ENCODE measurements around the gene PEDS1.
"Not testable (repeated sequence)": the region's sequence is repeated elsewhere in the genome, so short reads cannot be mapped to it uniquely, and the experiment has no call there.

The PEDS1 gene

DNA sequence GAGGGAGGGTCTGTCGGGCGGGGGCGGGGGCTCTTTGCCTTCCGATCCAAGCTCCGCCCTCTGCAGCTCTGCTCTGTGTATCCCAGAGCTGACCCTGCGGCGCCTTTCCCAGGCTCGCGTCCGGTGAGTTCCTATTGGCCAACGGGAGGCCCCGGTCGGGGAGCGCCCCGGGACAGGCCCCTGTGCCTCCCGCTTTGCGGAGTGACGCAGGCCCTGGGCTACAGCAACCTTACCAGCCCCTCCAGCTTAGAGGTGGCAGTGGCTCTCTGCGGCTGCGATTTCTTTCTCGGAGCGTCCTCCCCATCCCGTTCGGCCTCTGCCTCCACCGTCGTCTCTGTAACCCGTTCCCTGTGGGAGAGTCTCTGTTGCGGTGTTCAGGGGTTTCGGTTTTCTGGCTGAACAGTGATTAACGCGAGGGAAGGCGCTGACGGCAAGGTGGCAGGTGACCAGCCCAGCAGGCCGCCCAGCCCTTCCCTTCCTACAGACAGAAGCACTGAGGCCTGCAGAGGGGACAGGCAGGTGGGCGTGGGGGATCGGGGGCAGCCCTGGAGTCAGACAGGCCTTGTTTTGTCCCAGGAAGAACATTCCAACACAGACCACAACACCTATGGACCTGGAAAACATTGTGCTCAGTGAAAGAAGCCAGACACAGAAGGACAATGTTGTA, 19.0 kb upstream of the PEDS1 start:
- DNase-seq (ENCODE audit: low read depth), result peak; percentile 81
- H3K4me3 ChIP-seq (replicated peaks; ENCODE audit: low read depth, low read length), result peak overlapping the region; percentile 62

DNA sequence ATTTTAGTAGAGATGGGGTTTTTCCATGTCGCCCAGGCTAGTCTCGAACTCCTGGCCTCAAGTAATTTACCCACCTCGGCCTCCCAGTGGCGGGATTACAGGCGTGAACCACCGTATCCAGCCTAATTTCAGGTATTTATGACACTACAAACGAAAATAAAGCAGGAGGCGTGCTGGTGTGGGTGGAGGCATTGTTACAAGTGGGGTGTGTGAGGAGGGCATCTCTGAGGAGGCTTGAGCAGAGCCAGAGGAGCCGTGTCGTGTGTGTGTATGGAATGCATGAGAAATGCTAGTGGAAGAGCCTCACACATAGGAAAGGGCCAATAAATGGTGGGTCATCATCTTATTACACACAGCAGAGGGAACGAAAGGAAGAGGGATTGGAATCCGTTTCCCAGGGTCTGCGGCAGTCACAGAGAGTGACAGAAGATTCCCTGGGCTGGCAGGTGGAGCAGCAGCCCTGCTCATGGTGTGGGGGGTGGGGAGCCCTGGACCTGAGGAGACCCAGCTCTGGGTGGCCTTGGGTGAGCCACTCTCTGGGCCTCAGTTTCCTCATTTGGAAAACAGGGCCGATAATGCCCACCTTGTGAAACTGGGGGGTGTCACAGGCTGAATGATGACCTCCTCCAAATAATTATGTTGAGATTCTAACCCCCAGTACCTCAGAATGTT, 17.2 kb upstream of the PEDS1 start:
- H3K4me3 ChIP-seq (replicated peaks; ENCODE audit: low read depth, low read length), result no peak overlapping the region
- no peak for DNase-seq (ENCODE audit: low read depth)
- TF ChIP-seq CTCF (IDR thresholded peaks at IDR 0.05; ENCODE audit: low read length, missing control alignments), result no peak

More for the DNA sequence above, 19.0 kb upstream of the PEDS1 start:
- no peak for TF ChIP-seq CTCF (IDR thresholded peaks at IDR 0.05; ENCODE audit: low read length, missing control alignments)

- H3K4me3 ChIP-seq (replicated peaks; ENCODE audit: low read depth, low read length), result no peak overlapping the region
- no peak for TF ChIP-seq CTCF (IDR thresholded peaks at IDR 0.05; ENCODE audit: low read length, missing control alignments)
- peak; percentile 88 for DNase-seq (ENCODE audit: low read depth)
Measured at GRCh38 chr20:50169329-50169823, 15.9 kb upstream of the PEDS1 start.

GRCh38 chr20:50165684-50166554, 12.4 kb upstream of the PEDS1 start:
- peak; percentile 100 for DNase-seq (ENCODE audit: low read depth)
- no peak for TF ChIP-seq CTCF (IDR thresholded peaks at IDR 0.05; ENCODE audit: low read length, missing control alignments)
- H3K4me3 ChIP-seq (replicated peaks; ENCODE audit: low read depth, low read length), result peak overlapping the region; percentile 54

DNA sequence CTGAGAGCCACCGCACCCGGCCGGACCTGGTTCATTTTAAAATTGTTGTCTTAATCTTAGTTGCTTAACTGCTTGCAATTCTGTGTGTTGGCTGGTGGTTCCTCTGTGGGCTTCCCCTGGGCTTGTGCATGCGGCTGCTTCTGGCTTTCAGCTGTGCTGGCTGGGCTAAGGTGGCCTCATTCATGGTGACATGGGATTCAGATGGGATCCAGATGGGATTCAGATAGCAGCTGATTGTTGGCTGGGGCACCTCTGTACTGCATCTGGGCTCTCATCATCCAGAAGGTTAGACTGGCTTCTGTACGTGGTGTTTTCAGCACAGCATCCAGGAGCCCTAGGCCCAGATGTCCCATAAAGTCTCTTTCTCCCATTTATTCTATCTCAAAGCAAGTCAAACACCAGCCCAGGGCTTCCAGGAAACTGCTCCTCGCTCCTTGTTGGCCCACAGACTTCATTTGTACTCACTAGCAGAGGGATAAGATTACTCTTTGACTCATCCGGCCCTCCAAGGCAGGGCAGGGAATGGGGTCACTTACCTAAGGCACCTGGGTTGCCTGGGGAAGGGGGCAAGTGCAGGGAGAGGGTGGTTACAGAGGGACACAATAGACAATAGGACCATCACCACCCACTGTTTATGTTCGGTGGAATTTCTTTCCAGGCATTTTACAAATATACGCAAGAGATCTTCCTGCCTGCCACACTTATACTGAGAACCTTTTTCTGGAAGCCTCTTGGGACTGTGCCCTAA, 10.2 kb upstream of the PEDS1 start:
- no peak overlapping the region for H3K4me3 ChIP-seq (replicated peaks; ENCODE audit: low read depth, low read length)
- DNase-seq (ENCODE audit: low read depth), result no peak
- TF ChIP-seq CTCF (IDR thresholded peaks at IDR 0.05; ENCODE audit: low read length, missing control alignments), result no peak

DNA sequence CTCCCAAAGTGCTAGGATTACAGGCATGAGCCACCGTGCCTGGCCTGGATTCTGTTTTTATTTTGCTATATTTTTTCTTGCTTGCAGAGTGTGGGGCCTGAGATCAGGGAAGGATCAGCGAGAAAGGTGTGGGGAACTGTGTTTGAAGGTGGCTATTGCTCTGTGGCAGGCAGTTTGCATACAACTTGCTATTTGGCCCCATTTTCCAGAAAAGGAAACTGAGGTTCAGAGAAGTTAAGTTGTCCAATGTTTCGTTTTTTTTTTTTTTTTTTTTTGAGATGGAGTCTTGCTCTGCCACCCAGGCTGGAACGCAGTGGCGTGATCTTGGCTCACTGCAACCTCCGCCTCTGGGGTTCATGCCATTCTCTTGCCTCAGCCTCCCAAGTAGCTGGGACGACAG, 8.0 kb upstream of the PEDS1 start:
- not testable (repeated sequence) for DNase-seq (ENCODE audit: low read depth); H3K4me3 ChIP-seq (replicated peaks; ENCODE audit: low read depth, low read length)
